ENCODE data around the gene VDR. TPM values are rescaled to one million over a fixed set of nuclear protein-coding genes. Genes with fewer than 3 reads are reported as not detected.
"Not testable (repeated sequence)": the region's sequence is repeated elsewhere in the genome, so short reads cannot be mapped to it uniquely, and the experiment has no call there.

Gene VDR
- total and polyA plus RNA-seq, 12 donors, result 6.9 to 80.1 (median 18.4) TPM

DNA sequence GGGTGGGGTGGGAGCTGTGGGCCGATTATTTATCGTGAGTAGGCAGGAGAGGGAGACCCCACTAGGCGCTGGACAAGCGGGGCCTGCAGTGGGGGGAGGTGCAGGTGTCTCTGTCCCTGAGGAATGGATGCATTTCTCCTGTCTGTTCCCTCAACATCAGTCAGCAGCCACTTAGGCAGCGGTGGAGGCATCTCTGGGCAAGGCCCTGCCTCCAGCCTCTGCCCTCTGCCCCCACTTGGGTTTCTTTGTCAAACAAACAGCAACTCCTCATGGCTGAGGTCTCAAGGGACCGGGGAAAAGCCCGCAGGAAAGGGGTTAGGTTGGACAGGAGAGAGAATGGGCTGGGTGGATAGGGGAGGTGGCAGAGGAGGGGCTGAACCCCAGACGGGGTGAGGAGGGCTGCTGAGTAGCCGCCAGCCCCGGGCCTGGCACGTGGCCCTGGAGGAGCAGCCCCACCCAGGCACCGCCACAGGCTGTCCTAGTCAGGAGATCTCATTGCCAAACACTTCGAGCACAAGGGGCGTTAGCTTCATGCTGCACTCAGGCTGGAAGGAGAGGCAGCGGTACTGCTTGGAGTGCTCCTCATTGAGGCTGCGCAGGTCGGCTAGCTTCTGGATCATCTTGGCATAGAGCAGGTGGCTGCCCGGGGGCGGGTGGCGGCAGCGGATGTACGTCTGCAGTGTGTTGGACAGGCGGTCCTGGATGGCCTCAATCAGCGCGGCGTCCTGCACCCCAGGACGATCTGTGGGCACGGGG is 60.4 kb downstream of the VDR start:
- Histone ChIP-seq H3K4me1 (replicated peaks in 1 of 2) (no peaks in the 10 kb centered on the region), H3K27ac (no peak overlapping the region), H3K36me3 (replicated peaks in 1 of 2) (peaks cover 0 to 15% of the 10 kb centered on the region in 2 donors), H3K27me3 (no peaks in the 10 kb centered on the region), H3K4me3 (no peak overlapping the region), H3K9me3 (replicated peaks in 1 of 3) (no peaks in the 10 kb centered on the region)
- peak in 1 of 7 donors; percentile 25 for DNase-seq
- intact Hi-C loops (cut with DNase I), result no loop called here
- no peak for TF ChIP-seq POLR2A (IDR thresholded peaks at IDR 0.05)
- 74 to 85% (median 77%) methylated on average over 12 to 28 of the region's 28 CpGs for WGBS, 4 donors

DNA sequence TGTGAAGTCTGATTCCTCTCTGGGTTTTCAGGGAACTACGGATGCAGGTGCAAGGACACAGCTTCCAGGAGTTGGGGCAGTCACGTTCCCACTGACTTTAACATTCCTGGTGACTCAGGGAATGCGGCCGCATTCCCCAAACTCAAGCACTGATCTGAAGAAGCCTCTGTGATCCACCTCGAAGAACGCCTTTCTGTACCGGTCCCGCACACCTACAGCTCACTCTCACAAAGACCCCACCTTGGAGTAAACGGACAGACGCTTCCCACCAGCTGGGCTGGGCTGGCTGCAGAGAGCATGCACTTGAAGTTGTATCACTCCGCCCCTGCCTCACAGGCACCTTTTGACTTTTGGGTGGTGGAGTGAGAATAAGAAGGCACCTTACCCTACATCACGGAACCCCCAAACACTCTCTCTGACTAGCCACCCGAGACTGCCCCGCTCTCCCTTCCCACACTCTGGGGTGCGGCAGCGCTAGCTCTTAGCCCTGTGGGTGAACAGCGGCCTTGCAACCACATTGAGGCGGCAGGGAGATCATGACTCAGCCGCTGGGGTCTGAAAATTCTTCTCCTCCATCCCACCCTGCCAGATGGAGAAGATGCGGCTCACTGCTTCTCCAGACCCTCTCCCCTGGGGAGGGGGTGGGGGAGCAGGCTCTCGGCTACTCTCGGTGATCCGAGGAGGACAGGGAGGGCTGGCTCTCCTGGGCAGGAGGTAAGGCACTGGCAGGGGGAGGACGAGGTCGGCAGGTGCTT is 61.4 kb downstream of the VDR start:
- WGBS, 4 donors, result 88 to 93% (median 91%) methylated on average over 17 to 25 of the region's 25 CpGs
- Histone ChIP-seq H3K9me3 (replicated peaks in 1 of 3) (no peaks in the 10 kb centered on the region), H3K36me3 (replicated peaks in 1 of 2) (peaks cover 0 to 15% of the 10 kb centered on the region in 2 donors), H3K4me3 (no peak overlapping the region), H3K27ac (no peak overlapping the region), H3K4me1 (replicated peaks in 1 of 2) (no peaks in the 10 kb centered on the region), H3K27me3 (no peaks in the 10 kb centered on the region)
- peak in 1 of 7 donors; percentile 16 for DNase-seq
- intact Hi-C loops (cut with DNase I), result no loop called here
- TF ChIP-seq POLR2A (IDR thresholded peaks at IDR 0.05), result no peak
- TF ChIP-seq, protein P1, sequence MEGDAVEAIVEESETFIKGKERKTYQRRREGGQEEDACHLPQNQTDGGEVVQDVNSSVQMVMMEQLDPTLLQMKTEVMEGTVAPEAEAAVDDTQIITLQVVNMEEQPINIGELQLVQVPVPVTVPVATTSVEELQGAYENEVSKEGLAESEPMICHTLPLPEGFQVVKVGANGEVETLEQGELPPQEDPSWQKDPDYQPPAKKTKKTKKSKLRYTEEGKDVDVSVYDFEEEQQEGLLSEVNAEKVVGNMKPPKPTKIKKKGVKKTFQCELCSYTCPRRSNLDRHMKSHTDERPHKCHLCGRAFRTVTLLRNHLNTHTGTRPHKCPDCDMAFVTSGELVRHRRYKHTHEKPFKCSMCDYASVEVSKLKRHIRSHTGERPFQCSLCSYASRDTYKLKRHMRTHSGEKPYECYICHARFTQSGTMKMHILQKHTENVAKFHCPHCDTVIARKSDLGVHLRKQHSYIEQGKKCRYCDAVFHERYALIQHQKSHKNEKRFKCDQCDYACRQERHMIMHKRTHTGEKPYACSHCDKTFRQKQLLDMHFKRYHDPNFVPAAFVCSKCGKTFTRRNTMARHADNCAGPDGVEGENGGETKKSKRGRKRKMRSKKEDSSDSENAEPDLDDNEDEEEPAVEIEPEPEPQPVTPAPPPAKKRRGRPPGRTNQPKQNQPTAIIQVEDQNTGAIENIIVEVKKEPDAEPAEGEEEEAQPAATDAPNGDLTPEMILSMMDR (IDR thresholded peaks at IDR 0.05), result no peak

DNA sequence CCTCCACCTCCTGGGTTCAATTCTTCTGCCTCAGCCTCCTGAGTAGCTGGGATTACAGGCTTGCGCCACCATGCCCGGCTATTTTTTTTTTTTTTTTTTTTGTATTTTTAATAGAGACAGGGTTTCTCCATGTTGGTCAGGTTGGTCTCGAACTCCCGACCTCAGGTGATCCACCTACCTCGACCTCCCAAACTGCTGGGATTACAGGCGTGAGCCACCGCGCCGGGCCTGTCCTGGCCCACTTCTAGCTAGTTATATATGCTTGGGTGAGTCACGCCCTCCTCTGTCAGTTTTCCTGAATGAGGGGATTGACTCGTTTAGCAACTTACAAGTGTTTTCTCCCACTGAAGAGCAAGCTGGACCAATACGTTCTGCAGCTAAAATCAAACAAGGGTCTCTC is 62.3 kb downstream of the VDR start:
- H3K27me3 ChIP-seq; intact Hi-C loops (cut with DNase I); H3K9me3 ChIP-seq (replicated peaks in 1 of 3); H3K4me1 ChIP-seq (replicated peaks in 1 of 2); H3K27ac ChIP-seq; H3K4me3 ChIP-seq: not testable (repeated sequence)
- peak in 1 of 7 donors; percentile 7 for DNase-seq
- WGBS, 4 donors, result 86 to 94% (median 93%) methylated on average over 9 to 12 of the region's 12 CpGs
- peaks cover 0 to 15% of the 10 kb centered on the region in 2 donors for H3K36me3 ChIP-seq (replicated peaks in 1 of 2)

DNA sequence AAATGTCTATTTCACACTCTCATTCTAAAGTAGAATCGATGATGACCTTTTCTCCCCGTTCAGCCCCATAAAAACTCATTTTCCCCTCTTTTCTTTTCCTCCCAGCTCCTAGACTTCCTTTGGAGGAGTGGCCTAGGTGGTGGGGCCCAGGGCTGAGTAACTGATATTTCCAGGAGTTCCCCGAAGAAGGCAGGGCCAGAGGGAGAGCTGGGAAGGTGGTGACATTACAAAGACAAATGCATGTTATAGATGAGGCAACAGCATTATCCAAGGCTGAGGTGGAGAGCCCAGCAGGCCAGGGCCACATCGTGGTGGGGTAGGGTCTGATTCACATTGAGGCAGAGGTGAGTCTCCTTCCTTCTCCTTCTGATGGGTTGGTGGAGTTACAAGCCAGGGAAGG is 62.9 kb downstream of the VDR start:
- intact Hi-C loops (cut with DNase I), result no loop called here
- TF ChIP-seq POLR2A (IDR thresholded peaks at IDR 0.05), result no peak
- TF ChIP-seq, protein P1 (IDR thresholded peaks at IDR 0.05), result no peak
- no peaks in the 10 kb centered on the region for H3K4me1 ChIP-seq (replicated peaks in 1 of 2)
- no peak overlapping the region for H3K27ac ChIP-seq
- peaks cover 0 to 15% of the 10 kb centered on the region in 2 donors for H3K36me3 ChIP-seq (replicated peaks in 1 of 2)
- H3K27me3 ChIP-seq, result no peaks in the 10 kb centered on the region
- no peak overlapping the region for H3K4me3 ChIP-seq
- no peaks in the 10 kb centered on the region for H3K9me3 ChIP-seq (replicated peaks in 1 of 3)
- peak in 3 of 7 donors; percentile 15 to 42 (median 18) for DNase-seq
- WGBS, 4 donors, result 43 to 57% (median 49%) methylated on average over 4 of the region's 4 CpGs

DNA sequence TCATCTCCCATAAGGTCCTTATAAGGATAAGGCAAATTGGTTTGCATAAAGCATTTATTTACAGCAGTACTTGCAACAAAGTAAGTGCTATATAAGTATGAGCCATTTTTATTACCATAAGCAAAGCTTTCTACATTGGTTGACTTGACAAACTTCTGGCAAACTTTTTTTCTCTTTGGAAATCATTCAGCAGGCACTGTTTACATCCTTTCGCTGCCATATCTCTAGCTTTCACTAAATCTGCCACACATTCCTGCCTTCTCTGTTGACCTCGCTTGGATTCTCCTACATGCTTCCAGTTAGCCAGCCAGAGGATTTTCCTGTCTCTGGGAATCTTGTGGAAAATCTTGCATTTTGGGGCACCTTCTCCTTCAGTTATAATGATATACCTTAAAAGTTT is 63.3 kb downstream of the VDR start:
- no peak overlapping the region for H3K27ac ChIP-seq
- intact Hi-C loops (cut with DNase I), result no loop called here

More for the DNA sequence above, 63.3 kb downstream of the VDR start:
- no peak for DNase-seq
- no peak overlapping the region for H3K4me3 ChIP-seq
- WGBS, 4 donors, result 70 to 80% (median 74%) methylated on average over 2 of the region's 2 CpGs
- no peaks in the 10 kb centered on the region for H3K4me1 ChIP-seq (replicated peaks in 1 of 2)
- peaks cover 0 to 14% of the 10 kb centered on the region in 2 donors for H3K36me3 ChIP-seq (replicated peaks in 1 of 2)
- H3K9me3 ChIP-seq (replicated peaks in 1 of 3), result no peaks in the 10 kb centered on the region
- no peaks in the 10 kb centered on the region for H3K27me3 ChIP-seq
- TF ChIP-seq, protein P1 (IDR thresholded peaks at IDR 0.05), result no peak

All from adrenal gland (tissue), 12 donors.